ENCODE results near the gene GPR132.

The GPR132 gene

DNA sequence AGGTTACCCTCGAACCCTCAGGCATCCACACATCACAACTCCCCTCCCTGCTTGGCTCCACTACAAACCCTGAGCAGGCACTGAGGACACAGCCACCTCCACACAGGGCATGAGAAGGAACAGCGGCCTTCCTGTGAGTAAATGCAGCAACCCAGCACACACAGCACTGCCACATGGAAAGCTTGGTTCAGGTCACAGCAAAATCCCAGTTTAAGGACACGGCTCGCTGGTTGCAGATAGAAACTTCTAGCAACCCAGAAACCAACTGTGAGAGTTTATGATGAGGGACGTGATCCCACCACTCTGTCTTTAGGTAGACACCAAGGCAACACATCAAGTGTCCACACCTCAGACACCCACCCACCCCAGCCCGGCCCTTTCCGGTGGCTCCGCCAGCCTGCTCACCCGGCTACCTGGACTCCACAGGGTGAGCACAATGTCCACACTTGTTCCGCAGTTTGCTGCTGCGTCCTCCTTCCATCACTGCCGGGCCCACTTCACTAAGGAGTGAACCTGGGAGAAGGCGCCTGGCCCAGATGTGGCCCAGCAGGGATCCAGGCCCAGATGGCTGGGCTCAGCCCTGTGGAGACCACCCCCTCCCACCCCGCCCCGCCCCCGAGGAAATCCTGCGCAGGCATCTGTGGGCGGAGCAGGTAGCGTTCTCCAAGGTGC lies 57.5 kb downstream of the GPR132 start:
- TF ChIP-seq NFIC (IDR thresholded peaks at IDR 0.05) (no peak), FOXM1 (IDR thresholded peaks at IDR 0.05; ENCODE audit: borderline replicate concordance, low read depth) (no peak), CEBPB (IDR thresholded peaks at IDR 0.05) (no peak), EP300 (IDR thresholded peaks at IDR 0.05; ENCODE audit: borderline replicate concordance) (no peak), TCF12 (IDR thresholded peaks at IDR 0.05; ENCODE audit: low read depth) (no peak), ZBTB7A (IDR thresholded peaks at IDR 0.05; ENCODE audit: low read depth) (no peak), EGR1 (IDR thresholded peaks at IDR 0.05) (no peak), TEAD4 (IDR thresholded peaks at IDR 0.05) (no peak)
- TF ChIP-seq, protein P1, sequence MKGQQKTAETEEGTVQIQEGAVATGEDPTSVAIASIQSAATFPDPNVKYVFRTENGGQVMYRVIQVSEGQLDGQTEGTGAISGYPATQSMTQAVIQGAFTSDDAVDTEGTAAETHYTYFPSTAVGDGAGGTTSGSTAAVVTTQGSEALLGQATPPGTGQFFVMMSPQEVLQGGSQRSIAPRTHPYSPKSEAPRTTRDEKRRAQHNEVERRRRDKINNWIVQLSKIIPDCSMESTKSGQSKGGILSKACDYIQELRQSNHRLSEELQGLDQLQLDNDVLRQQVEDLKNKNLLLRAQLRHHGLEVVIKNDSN (IDR thresholded peaks at IDR 0.05): no peak

DNA sequence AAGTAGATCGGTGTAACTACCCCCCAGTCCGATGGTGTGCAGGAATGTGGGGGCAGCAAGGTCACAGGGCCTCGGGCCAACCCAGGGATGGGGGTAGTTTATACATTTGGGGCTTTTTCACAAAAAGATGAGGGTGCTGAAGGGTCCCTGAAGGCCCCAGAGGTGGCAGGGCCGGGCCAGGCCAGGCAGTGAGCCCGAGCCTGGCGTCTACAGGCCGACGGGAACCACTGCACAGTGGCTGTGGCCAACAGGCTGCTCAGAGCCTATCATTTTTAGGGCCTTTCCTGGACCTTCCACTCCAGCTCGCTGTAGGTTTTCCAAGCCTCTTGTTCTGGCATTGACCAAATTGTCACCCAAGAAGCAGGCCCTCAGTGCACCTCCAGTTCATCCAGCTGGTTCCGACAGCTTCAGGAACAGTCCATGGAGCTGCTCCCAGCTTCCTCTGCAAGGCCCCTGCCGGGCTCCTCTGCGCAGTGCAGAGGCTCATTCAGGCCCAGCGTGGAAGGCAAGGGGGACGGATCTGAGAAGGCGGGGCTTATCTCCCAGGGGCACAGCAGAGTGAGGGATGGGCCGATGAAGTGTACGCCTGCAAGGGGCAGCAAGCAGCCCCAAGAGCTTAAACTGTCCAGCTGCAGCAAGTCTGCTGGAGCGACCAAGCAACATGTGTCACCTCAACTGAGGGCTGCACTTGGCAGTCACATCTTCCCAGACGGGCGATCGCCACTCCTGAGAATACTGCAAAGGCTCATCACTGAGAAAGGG lies 58.2 kb downstream of the GPR132 start:
- TF ChIP-seq ZBTB7A (IDR thresholded peaks at IDR 0.05; ENCODE audit: low read depth) (no peak), TEAD4 (IDR thresholded peaks at IDR 0.05) (no peak), TCF12 (IDR thresholded peaks at IDR 0.05; ENCODE audit: low read depth) (no peak), FOXM1 (IDR thresholded peaks at IDR 0.05; ENCODE audit: borderline replicate concordance, low read depth) (no peak), TAF1 (IDR thresholded peaks at IDR 0.05; ENCODE audit: low read depth) (no peak), NFIC (IDR thresholded peaks at IDR 0.05) (no peak), YY1 (IDR thresholded peaks at IDR 0.05; ENCODE audit: low read depth) (no peak), EGR1 (IDR thresholded peaks at IDR 0.05) (no peak), EP300 (IDR thresholded peaks at IDR 0.05; ENCODE audit: borderline replicate concordance) (no peak), CEBPB (IDR thresholded peaks at IDR 0.05) (no peak), RAD21 (IDR thresholded peaks at IDR 0.05; ENCODE audit: low read depth) (no peak), CREB1 (IDR thresholded peaks at IDR 0.05; ENCODE audit: low read depth) (no peak)
- TF ChIP-seq, protein P2, sequence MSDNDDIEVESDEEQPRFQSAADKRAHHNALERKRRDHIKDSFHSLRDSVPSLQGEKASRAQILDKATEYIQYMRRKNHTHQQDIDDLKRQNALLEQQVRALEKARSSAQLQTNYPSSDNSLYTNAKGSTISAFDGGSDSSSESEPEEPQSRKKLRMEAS (IDR thresholded peaks at IDR 0.05): no peak
- TF ChIP-seq, protein P1 (IDR thresholded peaks at IDR 0.05): no peak
- TF ChIP-seq, protein P3, sequence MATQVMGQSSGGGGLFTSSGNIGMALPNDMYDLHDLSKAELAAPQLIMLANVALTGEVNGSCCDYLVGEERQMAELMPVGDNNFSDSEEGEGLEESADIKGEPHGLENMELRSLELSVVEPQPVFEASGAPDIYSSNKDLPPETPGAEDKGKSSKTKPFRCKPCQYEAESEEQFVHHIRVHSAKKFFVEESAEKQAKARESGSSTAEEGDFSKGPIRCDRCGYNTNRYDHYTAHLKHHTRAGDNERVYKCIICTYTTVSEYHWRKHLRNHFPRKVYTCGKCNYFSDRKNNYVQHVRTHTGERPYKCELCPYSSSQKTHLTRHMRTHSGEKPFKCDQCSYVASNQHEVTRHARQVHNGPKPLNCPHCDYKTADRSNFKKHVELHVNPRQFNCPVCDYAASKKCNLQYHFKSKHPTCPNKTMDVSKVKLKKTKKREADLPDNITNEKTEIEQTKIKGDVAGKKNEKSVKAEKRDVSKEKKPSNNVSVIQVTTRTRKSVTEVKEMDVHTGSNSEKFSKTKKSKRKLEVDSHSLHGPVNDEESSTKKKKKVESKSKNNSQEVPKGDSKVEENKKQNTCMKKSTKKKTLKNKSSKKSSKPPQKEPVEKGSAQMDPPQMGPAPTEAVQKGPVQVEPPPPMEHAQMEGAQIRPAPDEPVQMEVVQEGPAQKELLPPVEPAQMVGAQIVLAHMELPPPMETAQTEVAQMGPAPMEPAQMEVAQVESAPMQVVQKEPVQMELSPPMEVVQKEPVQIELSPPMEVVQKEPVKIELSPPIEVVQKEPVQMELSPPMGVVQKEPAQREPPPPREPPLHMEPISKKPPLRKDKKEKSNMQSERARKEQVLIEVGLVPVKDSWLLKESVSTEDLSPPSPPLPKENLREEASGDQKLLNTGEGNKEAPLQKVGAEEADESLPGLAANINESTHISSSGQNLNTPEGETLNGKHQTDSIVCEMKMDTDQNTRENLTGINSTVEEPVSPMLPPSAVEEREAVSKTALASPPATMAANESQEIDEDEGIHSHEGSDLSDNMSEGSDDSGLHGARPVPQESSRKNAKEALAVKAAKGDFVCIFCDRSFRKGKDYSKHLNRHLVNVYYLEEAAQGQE (IDR thresholded peaks at IDR 0.05; ENCODE audit: low read depth): no peak

DNA sequence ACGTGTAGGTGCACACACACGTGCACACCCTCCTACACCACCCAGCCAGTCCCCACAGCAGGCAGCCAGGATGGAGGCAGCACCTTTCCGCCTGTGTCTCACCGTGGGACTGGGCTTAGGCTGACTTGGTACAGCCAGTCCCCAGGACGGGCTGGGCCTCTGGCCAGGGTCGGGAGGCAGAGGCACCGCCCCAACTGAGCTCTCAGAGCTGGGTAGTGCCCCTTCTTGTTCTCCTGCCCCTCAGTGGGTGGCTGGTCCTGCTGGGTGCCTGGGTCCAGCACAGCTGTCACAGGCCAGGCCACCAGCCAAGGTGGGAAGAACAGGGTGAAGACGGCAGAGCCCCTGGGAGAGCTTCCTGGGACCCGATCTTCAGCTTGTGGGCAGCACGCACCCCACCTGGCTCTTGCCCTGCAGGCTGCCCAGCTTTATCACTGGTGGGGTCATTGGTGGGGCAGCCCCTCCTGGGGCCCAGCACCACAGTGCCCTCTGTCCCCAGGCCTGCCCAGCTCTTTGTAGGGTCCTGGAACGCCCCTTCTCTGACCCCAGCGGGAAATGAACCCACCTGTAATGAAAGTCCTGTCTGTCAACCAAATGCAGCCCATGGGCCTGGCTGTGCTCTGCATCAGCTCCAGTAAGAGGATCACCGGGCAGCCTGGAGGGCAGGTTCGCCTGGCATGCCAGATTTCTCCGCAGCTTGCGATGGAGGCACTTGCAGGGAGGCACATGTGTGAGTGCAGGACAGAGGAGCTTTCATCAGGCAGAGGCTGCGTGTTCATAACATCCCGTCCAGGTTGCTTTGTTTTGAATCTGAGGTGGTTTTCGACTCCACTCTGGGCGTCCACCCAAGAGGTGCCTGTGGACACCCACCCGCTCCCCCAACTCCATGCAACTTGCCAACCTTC lies 59.0 kb downstream of the GPR132 start:
- no peak for TF ChIP-seq CEBPB (IDR thresholded peaks at IDR 0.05)
- TF ChIP-seq TCF12 (IDR thresholded peaks at IDR 0.05; ENCODE audit: low read depth): no peak
- TF ChIP-seq RAD21 (IDR thresholded peaks at IDR 0.05; ENCODE audit: low read depth): no peak
- TF ChIP-seq ZBTB7A (IDR thresholded peaks at IDR 0.05; ENCODE audit: low read depth): no peak
- TF ChIP-seq, protein P1 (IDR thresholded peaks at IDR 0.05): no peak
- TF ChIP-seq YY1 (IDR thresholded peaks at IDR 0.05; ENCODE audit: low read depth): no peak
- no peak for TF ChIP-seq EP300 (IDR thresholded peaks at IDR 0.05; ENCODE audit: borderline replicate concordance)
- no peak for TF ChIP-seq TEAD4 (IDR thresholded peaks at IDR 0.05)
- TF ChIP-seq, protein P2 (IDR thresholded peaks at IDR 0.05): no peak
- no peak for TF ChIP-seq CREB1 (IDR thresholded peaks at IDR 0.05; ENCODE audit: low read depth)
- no peak for TF ChIP-seq EGR1 (IDR thresholded peaks at IDR 0.05)
- no peak for TF ChIP-seq FOXM1 (IDR thresholded peaks at IDR 0.05; ENCODE audit: borderline replicate concordance, low read depth)
- no peak for TF ChIP-seq NFIC (IDR thresholded peaks at IDR 0.05)
- TF ChIP-seq, protein P3 (IDR thresholded peaks at IDR 0.05; ENCODE audit: low read depth): no peak
- no peak for TF ChIP-seq TAF1 (IDR thresholded peaks at IDR 0.05; ENCODE audit: low read depth)

DNA sequence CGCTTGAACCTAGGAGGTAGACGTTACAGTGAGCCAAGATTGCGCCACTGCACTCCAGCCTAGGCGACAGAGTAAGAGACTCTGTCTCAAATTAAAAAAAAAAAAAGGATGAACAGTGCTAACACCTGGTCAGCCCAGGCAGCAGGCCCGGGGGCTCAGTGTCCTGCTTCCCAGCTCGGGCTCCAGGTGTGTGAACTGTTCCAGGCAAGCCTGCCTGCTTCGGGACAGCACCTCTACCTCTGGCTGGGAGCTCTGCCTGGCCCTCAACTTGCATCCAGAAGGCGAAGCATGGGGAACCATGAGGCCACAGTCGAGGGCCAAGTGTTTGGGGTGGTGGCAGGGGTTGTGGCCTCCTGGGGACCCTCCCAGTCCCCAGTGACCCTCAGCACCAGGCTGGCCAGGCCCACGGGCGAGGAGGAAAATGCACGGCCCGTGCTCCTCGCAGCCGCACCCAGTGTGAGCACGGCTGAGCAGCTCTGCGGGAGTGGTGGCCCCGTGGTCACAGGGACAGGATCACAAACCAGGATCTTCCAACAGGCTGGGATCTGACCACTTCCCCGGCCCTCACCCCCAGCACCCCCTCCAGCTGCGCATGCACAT lies 59.8 kb downstream of the GPR132 start:
- no peak for TF ChIP-seq CEBPB (IDR thresholded peaks at IDR 0.05)
- TF ChIP-seq, protein P3 (IDR thresholded peaks at IDR 0.05; ENCODE audit: low read depth): no peak
- TF ChIP-seq NFIC (IDR thresholded peaks at IDR 0.05): no peak
- TF ChIP-seq, protein P2 (IDR thresholded peaks at IDR 0.05): no peak
- no peak for TF ChIP-seq ZBTB7A (IDR thresholded peaks at IDR 0.05; ENCODE audit: low read depth)
- TF ChIP-seq TCF12 (IDR thresholded peaks at IDR 0.05; ENCODE audit: low read depth): no peak
- TF ChIP-seq RAD21 (IDR thresholded peaks at IDR 0.05; ENCODE audit: low read depth): no peak
- TF ChIP-seq CREB1 (IDR thresholded peaks at IDR 0.05; ENCODE audit: low read depth): no peak
- no peak for TF ChIP-seq YY1 (IDR thresholded peaks at IDR 0.05; ENCODE audit: low read depth)
- no peak for TF ChIP-seq TAF1 (IDR thresholded peaks at IDR 0.05; ENCODE audit: low read depth)
- TF ChIP-seq TEAD4 (IDR thresholded peaks at IDR 0.05): no peak
- TF ChIP-seq, protein P1 (IDR thresholded peaks at IDR 0.05): no peak
- TF ChIP-seq EP300 (IDR thresholded peaks at IDR 0.05; ENCODE audit: borderline replicate concordance): no peak
- no peak for TF ChIP-seq FOXM1 (IDR thresholded peaks at IDR 0.05; ENCODE audit: borderline replicate concordance, low read depth)
- TF ChIP-seq EGR1 (IDR thresholded peaks at IDR 0.05): no peak
